Gastroesophageal sphincter (tissue), 3 donors: ENCODE data around the gene NFKB2.

ENCODE experiments used
- EP300 ChIP-seq: sonication (generic); formaldehyde crosslinking; IDR thresholded peaks from one replicate; pipeline ENCODE4 v1.6.1; 2017; ENCODE audit warnings: antibody characterized with exemption, mild to moderate bottlenecking
- POLR2AphosphoS5 ChIP-seq: sonication (generic); formaldehyde crosslinking; IDR thresholded peaks from one replicate; pipeline ENCODE4 v1.6.1; 2017; ENCODE audit warnings: antibody characterized with exemption
- TF ChIP-seq, protein P1 (sequence below), 4 experiments: fragments of 200-600 bp in 2 of 4; fragments of 450-650 bp in 2 of 4; sonication (generic) in 1 of 4; IDR thresholded peaks; one replicate each; pipeline ENCODE4 v1.5.1; 2017 to 2019; ENCODE audit warnings: antibody characterized with exemption in 4 of 4, mild to moderate bottlenecking in 2 of 4, moderate library complexity in 2 of 4

DNA sequence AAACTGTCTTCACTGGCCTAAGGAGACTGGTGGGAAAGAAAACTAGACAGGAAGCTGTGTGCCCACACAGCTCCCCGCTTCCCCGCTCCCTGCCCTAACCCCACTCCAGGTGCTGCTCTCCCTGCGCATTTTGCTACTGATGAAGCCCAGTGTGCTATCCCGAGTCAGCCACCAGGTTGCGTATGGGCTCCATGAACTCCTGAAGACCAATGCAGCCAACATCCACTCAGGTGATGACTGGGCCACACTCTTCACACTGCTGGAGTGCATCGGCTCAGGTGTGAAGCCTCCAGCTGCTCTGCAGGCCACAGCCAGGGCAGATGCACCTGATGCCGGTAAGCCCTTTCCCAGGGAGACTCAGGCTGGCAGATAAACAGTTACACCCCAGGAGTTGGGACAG is 20.3 kb upstream of the NFKB2 start:
- TF ChIP-seq, protein P1, sequence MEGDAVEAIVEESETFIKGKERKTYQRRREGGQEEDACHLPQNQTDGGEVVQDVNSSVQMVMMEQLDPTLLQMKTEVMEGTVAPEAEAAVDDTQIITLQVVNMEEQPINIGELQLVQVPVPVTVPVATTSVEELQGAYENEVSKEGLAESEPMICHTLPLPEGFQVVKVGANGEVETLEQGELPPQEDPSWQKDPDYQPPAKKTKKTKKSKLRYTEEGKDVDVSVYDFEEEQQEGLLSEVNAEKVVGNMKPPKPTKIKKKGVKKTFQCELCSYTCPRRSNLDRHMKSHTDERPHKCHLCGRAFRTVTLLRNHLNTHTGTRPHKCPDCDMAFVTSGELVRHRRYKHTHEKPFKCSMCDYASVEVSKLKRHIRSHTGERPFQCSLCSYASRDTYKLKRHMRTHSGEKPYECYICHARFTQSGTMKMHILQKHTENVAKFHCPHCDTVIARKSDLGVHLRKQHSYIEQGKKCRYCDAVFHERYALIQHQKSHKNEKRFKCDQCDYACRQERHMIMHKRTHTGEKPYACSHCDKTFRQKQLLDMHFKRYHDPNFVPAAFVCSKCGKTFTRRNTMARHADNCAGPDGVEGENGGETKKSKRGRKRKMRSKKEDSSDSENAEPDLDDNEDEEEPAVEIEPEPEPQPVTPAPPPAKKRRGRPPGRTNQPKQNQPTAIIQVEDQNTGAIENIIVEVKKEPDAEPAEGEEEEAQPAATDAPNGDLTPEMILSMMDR (IDR thresholded peaks at IDR 0.05): no peak
- TF ChIP-seq POLR2AphosphoS5 (no peak), EP300 (no peak)
